Sigmoid colon (tissue), 7 donors: Measurements from ENCODE around the gene CENPA. TPM values are rescaled to one million over a fixed set of nuclear protein-coding genes. Genes with fewer than 3 reads are reported as not detected.

ENCODE experiments used
- DNase-seq: peaks from one replicate; pipeline ENCODE4 v3.0.0-alpha.2; 2019
- H3K27ac ChIP-seq, 4 donors: fragments of 200-600 bp; sonication (generic); one replicate each; pipeline ENCODE4 v1.5.1; 2016 to 2019; ENCODE audit warnings: mild to moderate bottlenecking in 1 of 4
- H3K27me3 ChIP-seq, 3 donors: fragments of 200-600 bp; sonication (generic); one replicate each; pipeline ENCODE4 v1.5.1; 2019; ENCODE audit warnings: mild to moderate bottlenecking in 1 of 3
- H3K36me3 ChIP-seq, 4 donors: fragments of 200-600 bp; sonication (generic); one replicate each; pipeline ENCODE4 v1.5.1; 2016 to 2019
- H3K4me1 ChIP-seq, 4 donors: fragments of 200-600 bp; sonication (generic); one replicate each; pipeline ENCODE4 v1.5.1; 2017 to 2019
- H3K4me3 ChIP-seq, 4 donors: fragments of 200-600 bp; sonication (generic); one replicate each; pipeline ENCODE4 v1.5.1; 2017 to 2019; ENCODE audit warnings: mild to moderate bottlenecking in 2 of 4, moderate library complexity in 1 of 4
- H3K9me3 ChIP-seq, 4 donors: fragments of 200-600 bp in 3 of 4; sonication (generic) in 3 of 4; one replicate each; pipeline versions ENCODE4 v1.5.1 to v1.6.1; 2013 to 2019
- CTCF ChIP-seq, 4 experiments: fragments of 450-650 bp in 3 of 4; fragments of 200-600 bp in 1 of 4; IDR thresholded peaks; one replicate each; pipeline ENCODE4 v1.5.1; 2016 to 2019; ENCODE audit warnings: antibody characterized with exemption in 4 of 4, mild to moderate bottlenecking in 3 of 4, moderate library complexity in 2 of 4
- EP300 ChIP-seq, 4 donors: sonication (generic); formaldehyde crosslinking; IDR thresholded peaks; one replicate each; pipeline ENCODE4 v1.6.1; 2017; ENCODE audit warnings: antibody characterized with exemption in 4 of 4
- POLR2A ChIP-seq, 2 donors: fragments of 450-650 bp; IDR thresholded peaks; one replicate each; pipeline ENCODE4 v1.6.1; 2016; ENCODE audit warnings: antibody characterized with exemption in 2 of 2, mild to moderate bottlenecking in 2 of 2, moderate library complexity in 2 of 2
- POLR2AphosphoS5 ChIP-seq, 4 donors: sonication (generic); formaldehyde crosslinking; IDR thresholded peaks; one replicate each; pipeline ENCODE4 v1.6.1; 2017; ENCODE audit warnings: antibody characterized with exemption in 4 of 4
- WGBS, 2 donors: extraction: QIAGEN DNeasy Blood & Tissue Kit; methylation state at CpG; one replicate each; pipeline ENCODE4 v1.1.7; 2013; 5-methylcytosine and 5-hydroxymethylcytosine counted together
- intact Hi-C: fragments of 100-400 bp; cut with DNase I; formaldehyde crosslinking; loops from one replicate; pipeline ENCODE4 v1.15.1; 2023
- polyA plus RNA-seq, 3 donors: library from polyadenylated mRNA; stranded (reverse); fragments of 200-250 nt; gene quantifications; one replicate each; pipeline ENCODE4 v1.2.3, GENCODE V29; 2013
- total RNA-seq, 4 donors: library from RNA; depleted of rRNA; stranded (reverse); fragments of >200 nt; gene quantifications; one replicate each; pipeline ENCODE4 v1.1.0, GENCODE V29; 2016
- donor health status: healthy with polysubstance abuse.
- donor health status: Bipolar disorder and iron deficiency.
- donor health status: healthy.

Gene CENPA
- total and polyA plus RNA-seq, 7 donors, result 1.2 to 11.6 (median 3.2) TPM; not detected in 4

DNA sequence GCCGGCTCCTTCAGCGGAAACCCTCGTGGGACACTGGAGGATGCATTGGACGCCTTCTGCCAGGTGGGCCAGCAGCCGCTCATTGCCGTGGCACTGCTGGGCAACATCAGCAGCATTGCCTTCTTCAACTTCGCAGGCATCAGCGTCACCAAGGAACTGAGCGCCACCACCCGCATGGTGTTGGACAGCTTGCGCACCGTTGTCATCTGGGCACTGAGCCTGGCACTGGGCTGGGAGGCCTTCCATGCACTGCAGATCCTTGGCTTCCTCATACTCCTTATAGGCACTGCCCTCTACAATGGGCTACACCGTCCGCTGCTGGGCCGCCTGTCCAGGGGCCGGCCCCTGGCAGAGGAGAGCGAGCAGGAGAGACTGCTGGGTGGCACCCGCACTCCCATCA, 7.8 kb upstream of the CENPA start:
- 97% methylated on average over 18 of the region's 18 CpGs for WGBS, 2 donors
- no peak for DNase-seq
- H3K27me3 ChIP-seq, result no peaks in the 10 kb centered on the region
- H3K36me3 ChIP-seq, result peaks cover 15 to 81% (median 36%) of the 10 kb centered on the region in 4 donors
- H3K4me1 ChIP-seq, result peaks cover 0 to 2% (median 1%) of the 10 kb centered on the region in 4 donors
- no peak overlapping the region for H3K27ac ChIP-seq
- no peak for TF ChIP-seq POLR2A (IDR thresholded peaks at IDR 0.05)
- no peak for TF ChIP-seq EP300 (IDR thresholded peaks at IDR 0.05)
- TF ChIP-seq CTCF (IDR thresholded peaks at IDR 0.05), result no peak
- no peak for TF ChIP-seq POLR2AphosphoS5 (IDR thresholded peaks at IDR 0.05)
- H3K9me3 ChIP-seq, result no peaks in the 10 kb centered on the region
- intact Hi-C loops, result no loop called here
- no peak overlapping the region for H3K4me3 ChIP-seq

DNA sequence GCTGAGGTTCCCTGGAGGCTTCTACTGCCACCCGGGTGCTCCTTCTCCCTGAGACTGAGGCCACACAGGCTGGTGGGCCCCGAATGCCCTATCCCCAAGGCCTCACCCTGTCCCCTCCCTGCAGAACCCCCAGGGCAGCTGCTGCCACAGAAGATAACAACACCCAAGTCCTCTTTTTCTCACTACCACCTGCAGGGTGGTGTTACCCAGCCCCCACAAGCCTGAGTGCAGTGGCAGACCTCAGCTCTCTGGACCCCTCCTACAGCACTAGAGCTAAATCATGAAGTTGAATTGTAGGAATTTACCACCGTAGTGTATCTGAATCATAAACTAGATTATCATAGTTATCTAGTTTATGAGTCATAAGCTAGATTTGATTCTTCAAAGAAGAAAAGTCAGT, 7.3 kb upstream of the CENPA start:
- WGBS, 2 donors, result 23 to 64% methylated on average over 3 of the region's 3 CpGs
- Histone ChIP-seq H3K27me3 (no peaks in the 10 kb centered on the region), H3K36me3 (peaks cover 15 to 81% (median 36%) of the 10 kb centered on the region in 4 donors), H3K9me3 (no peaks in the 10 kb centered on the region), H3K4me3 (no peak overlapping the region), H3K27ac (no peak overlapping the region), H3K4me1 (no peaks in the 10 kb centered on the region)
- DNase-seq, result no peak
- TF ChIP-seq POLR2AphosphoS5 (IDR thresholded peaks at IDR 0.05), result no peak
- TF ChIP-seq CTCF (IDR thresholded peaks at IDR 0.05), result no peak
- no peak for TF ChIP-seq POLR2A (IDR thresholded peaks at IDR 0.05)
- no peak for TF ChIP-seq EP300 (IDR thresholded peaks at IDR 0.05)
- intact Hi-C loops, result no loop called here

DNA sequence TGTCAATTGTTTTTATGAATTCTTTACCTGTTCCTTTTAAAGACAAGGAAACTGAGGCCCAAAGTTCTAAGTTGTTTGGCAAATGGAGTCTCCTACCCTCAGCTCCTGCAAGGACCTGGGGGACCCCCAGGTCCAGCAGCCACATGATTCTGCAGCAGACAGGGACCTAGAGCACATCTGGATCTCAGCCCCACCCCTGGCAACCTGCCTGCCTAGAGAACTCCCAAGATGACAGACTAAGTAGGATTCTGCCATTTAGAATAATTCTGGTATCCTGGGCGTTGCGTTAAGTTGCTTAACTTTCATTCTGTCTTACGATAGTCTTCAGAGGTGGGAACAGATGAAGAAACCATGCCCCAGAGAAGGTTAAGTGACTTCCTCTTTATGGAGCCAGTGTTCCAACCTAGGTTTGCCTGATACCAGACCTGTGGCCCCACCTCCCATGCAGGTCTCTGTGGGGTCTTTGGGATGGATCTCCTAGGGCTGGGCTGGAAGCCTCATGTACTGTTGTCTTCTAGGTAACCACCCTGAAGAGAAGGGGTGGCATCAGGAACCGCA, 5.6 kb upstream of the CENPA start:
- DNase-seq, result no peak
- 92 to 96% methylated on average over 4 of the region's 4 CpGs for WGBS, 2 donors
- peaks cover 0 to 3% (median 2%) of the 10 kb centered on the region in 4 donors for H3K4me1 ChIP-seq
- no peaks in the 10 kb centered on the region for H3K9me3 ChIP-seq
- peak overlapping the region in 1 of 4 donors; percentile 20 for H3K27ac ChIP-seq
- H3K27me3 ChIP-seq, result no peaks in the 10 kb centered on the region
- no peak overlapping the region for H3K4me3 ChIP-seq
- peaks cover 7 to 64% (median 33%) of the 10 kb centered on the region in 4 donors for H3K36me3 ChIP-seq
- TF ChIP-seq POLR2A (IDR thresholded peaks at IDR 0.05) (no peak), EP300 (IDR thresholded peaks at IDR 0.05) (no peak), CTCF (IDR thresholded peaks at IDR 0.05) (no peak), POLR2AphosphoS5 (IDR thresholded peaks at IDR 0.05) (no peak)
- intact Hi-C loops, result loop anchor here (10.0 kb wide), 1 partner anchor 255 kb away; the partner anchor contains the start of gene TMEM214

DNA sequence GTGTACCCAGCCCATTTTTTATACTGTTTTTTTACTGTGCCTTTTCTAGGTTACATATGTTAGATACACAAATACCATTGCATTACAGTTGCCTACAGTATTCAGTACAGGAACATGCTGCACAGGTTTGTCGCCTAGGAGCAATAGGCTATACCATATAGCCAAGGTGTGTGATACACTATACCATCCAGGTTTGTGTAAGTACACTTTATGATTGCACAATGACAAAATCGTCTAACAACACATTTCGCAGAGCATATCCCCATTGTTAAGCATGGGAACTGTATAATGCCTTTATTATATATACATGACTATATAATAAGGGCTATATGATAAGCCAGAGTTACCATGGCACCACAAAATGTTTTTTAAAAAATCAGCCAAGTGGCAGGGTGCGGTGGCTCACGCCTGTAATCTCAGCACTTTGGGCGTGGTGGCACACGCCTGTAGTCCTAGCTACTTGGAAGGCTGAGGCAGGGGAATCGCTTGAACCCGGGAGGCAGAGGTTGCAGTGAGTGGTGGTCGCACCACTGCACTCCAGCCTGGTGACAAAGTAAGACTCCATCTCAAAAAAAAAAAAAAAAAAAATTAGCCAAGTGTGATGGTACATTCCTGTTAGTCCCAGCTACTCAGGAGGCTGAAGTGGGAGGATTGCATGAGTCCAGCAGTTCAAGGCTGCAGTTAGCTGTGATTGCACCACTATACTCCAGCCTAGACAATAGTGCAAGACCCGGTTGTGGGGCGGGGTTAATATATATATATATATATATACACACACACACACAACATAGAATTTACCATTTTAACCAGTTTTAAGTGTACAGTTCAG, 2.8 kb upstream of the CENPA start:
- Histone ChIP-seq H3K9me3 (no peaks in the 10 kb centered on the region), H3K36me3 (peaks cover 0 to 36% (median 10%) of the 10 kb centered on the region in 4 donors), H3K27ac (no peak overlapping the region), H3K4me1 (peaks cover 0 to 15% (median 11%) of the 10 kb centered on the region in 4 donors), H3K4me3 (no peak overlapping the region), H3K27me3 (peaks cover 0 to 12% (median 3%) of the 10 kb centered on the region in 3 donors)
- TF ChIP-seq POLR2A (IDR thresholded peaks at IDR 0.05), result no peak
- no peak for TF ChIP-seq CTCF (IDR thresholded peaks at IDR 0.05)
- TF ChIP-seq POLR2AphosphoS5 (IDR thresholded peaks at IDR 0.05), result no peak
- TF ChIP-seq EP300 (IDR thresholded peaks at IDR 0.05), result no peak
- intact Hi-C loops, result loop anchor here (10.0 kb wide), 1 partner anchor 252 kb away; the partner anchor contains the start of gene TMEM214
- 23 to 75% methylated on average over 12 of the region's 12 CpGs for WGBS, 2 donors
- DNase-seq, result no peak
